Endothelial cell of umbilical vein (primary cell): ENCODE results near the gene LEPROT. TPM values are rescaled to one million over a fixed set of nuclear protein-coding genes. Genes with fewer than 3 reads are reported as not detected.
"Not testable (repeated sequence)": the region's sequence is repeated elsewhere in the genome, so short reads cannot be mapped to it uniquely, and the experiment has no call there.

Source experiments
- BruUV-seq: library from RNA; stranded (reverse); fragments of 400-500 nt; replicated peaks from 2 replicates; lab custom pipeline; 2021; lab: Mats Ljungman, UMichigan
- CTCF ChIA-PET: fragments of 300-600, 350-600 bp; sonication (Branson Sonifier 250); formaldehyde crosslinking; loops from one replicate; lab custom pipeline; 2021; ENCODE audit warnings: antibody characterized with exemption, inconsistent platforms; lab: Charles Lee
- POLR2A ChIA-PET: fragments of 300-600, 350-600 bp; sonication (Branson Sonifier 250); formaldehyde crosslinking; loops from one replicate; lab custom pipeline; 2021; ENCODE audit warnings: antibody characterized with exemption, inconsistent platforms; lab: Charles Lee
- DNase-seq: peaks from one replicate; pipeline ENCODE4 v3.0.0-alpha.2; 2011; ENCODE audit warnings: low read depth, low spot score
- FAIRE-seq: peaks from 2 replicates; lab custom pipeline; 2011; peaks lifted over from hg19 to GRCh38; lab: Jason Lieb, UNC
- H2AFZ ChIP-seq: 2 replicates; pipeline ENCODE4 v1.6.0; 2012; ENCODE audit warnings: low read depth, low read length, control low read depth, inconsistent platforms
- H3K27ac ChIP-seq: 2 replicates; pipeline ENCODE4 v1.5.1; 2011; ENCODE audit warnings: low read depth, mild to moderate bottlenecking, control low read depth, low read length, moderate library complexity; ENCODE audit not compliant: insufficient read depth
- H3K27me3 ChIP-seq, 2 experiments: 2 replicates each; pipeline versions ENCODE4 v1.6.0 to v1.6.1; 2011; ENCODE audit warnings: low read length in 2 of 2, mixed read lengths in 1 of 2; ENCODE audit not compliant: control insufficient read depth in 2 of 2, insufficient read depth in 2 of 2
- H3K36me3 ChIP-seq, 2 experiments: 2 replicates in 1 of 2; 3 replicates in 1 of 2; pipeline ENCODE4 v1.5.1; 2011; ENCODE audit warnings: low read length in 2 of 2, mild to moderate bottlenecking in 1 of 2, moderate library complexity in 1 of 2; ENCODE audit not compliant: control insufficient read depth in 2 of 2, insufficient read depth in 2 of 2; ENCODE audit errors: extremely low read depth in 1 of 2
- H3K4me1 ChIP-seq: 3 replicates; pipeline ENCODE4 v1.5.1; 2011; ENCODE audit warnings: mild to moderate bottlenecking, low read length; ENCODE audit not compliant: control insufficient read depth, insufficient read depth; ENCODE audit errors: extremely low read depth
- H3K4me2 ChIP-seq: 2 replicates; pipeline ENCODE4 v1.6.1; 2011; ENCODE audit warnings: low read length, control low read depth, mixed read lengths; ENCODE audit not compliant: insufficient read depth
- H3K4me3 ChIP-seq, 3 experiments: fragments of 200-600 bp in 1 of 3; sonication (generic), shearing (Covaris generic) in 1 of 3; replicated peaks in 1 of 3; 2 replicates each; pipeline ENCODE4 v1.5.1; 2011 to 2016; ENCODE audit warnings: control low read depth in 3 of 3, low read length in 3 of 3, mild to moderate bottlenecking in 2 of 3, inconsistent platforms in 1 of 3, low read depth in 1 of 3, moderate library complexity in 1 of 3; ENCODE audit not compliant: insufficient read depth in 1 of 3
- H3K79me2 ChIP-seq: 2 replicates; pipeline ENCODE4 v1.6.0; 2012; ENCODE audit warnings: low read length, inconsistent platforms; ENCODE audit not compliant: control insufficient read depth, insufficient read depth
- H3K9ac ChIP-seq: replicated peaks from 2 replicates; pipeline ENCODE3; 2011; ENCODE audit warnings: low read length, control low read depth; ENCODE audit not compliant: insufficient read depth; ENCODE audit errors: extremely low read depth
- H3K9me1 ChIP-seq: replicated peaks from 3 replicates; pipeline ENCODE4 v1.6.0; 2011; ENCODE audit warnings: mild to moderate bottlenecking, low read length; ENCODE audit not compliant: control insufficient read depth, insufficient read depth; ENCODE audit errors: extremely low read depth
- H3K9me3 ChIP-seq: replicated peaks from 2 replicates; pipeline ENCODE4 v1.5.1; 2012; ENCODE audit warnings: low read length, inconsistent platforms; ENCODE audit not compliant: control insufficient read depth, insufficient read depth
- H4K20me1 ChIP-seq: replicated peaks from 2 replicates; pipeline ENCODE3; 2011; ENCODE audit warnings: mild to moderate bottlenecking, low read length; ENCODE audit not compliant: control insufficient read depth, insufficient read depth; ENCODE audit errors: extremely low read depth
- FOS ChIP-seq: IDR thresholded peaks from 2 replicates; pipeline ENCODE4 v1.6.1; 2011; ENCODE audit warnings: mild to moderate bottlenecking, low read length, moderate library complexity, borderline replicate concordance; ENCODE audit not compliant: insufficient read depth
- GATA2 ChIP-seq: IDR thresholded peaks from 2 replicates; pipeline ENCODE4 v1.7.0; 2011; ENCODE audit warnings: low read depth, mild to moderate bottlenecking, moderate library complexity, mixed read lengths, low read length; ENCODE audit not compliant: insufficient read length, insufficient read depth
- dilution Hi-C: fragments of 300-500 bp; cut with MboI; formaldehyde crosslinking; loops from one replicate; pipeline ENCODE4 v1.15.0; 2019; ENCODE audit warnings: low sequenced_read_pairs; ENCODE audit not compliant: extremely low pct_ligation_motif_present
- intact Hi-C: fragments of 100-400 bp; cut with micrococcal nuclease; formaldehyde crosslinking; loops from one replicate; pipeline ENCODE4 v1.10.0; 2022
- polyA plus RNA-seq, 4 experiments: library from polyadenylated mRNA; depleted of rRNA in 3 of 4; stranded (reverse) in 3 of 4; unstranded in 1 of 4; fragments of >200 nt; gene quantifications; 2 replicates each; pipeline versions ENCODE4 v1.2.1 to v1.2.3, GENCODE V29; 2011 to 2012; ENCODE audit warnings: missing spikeins in 1 of 4
- total RNA-seq: library from RNA; stranded (reverse); gene quantifications from 2 replicates; pipeline ENCODE4 v1.2.3, GENCODE V29; 2021
- TF ChIP-seq, protein P1 (sequence below), 2 donors: IDR thresholded peaks; 1 replicate in 1 of 2; 2 replicates in 1 of 2; pipeline ENCODE4 v1.5.1; 2011; ENCODE audit warnings: low read length in 2 of 2, mild to moderate bottlenecking in 2 of 2, moderate library complexity in 2 of 2, control low read depth in 1 of 2, inconsistent platforms in 1 of 2, low read depth in 1 of 2; ENCODE audit not compliant: insufficient read depth in 1 of 2; ENCODE audit errors: extremely low read depth in 1 of 2

LEPROT gene
- total and polyA plus RNA-seq, 2 donors (not counting 3 experiments of a cell fraction or from before 2014, with no cell fraction given): 80.6 to 94.8 TPM

- POLR2A ChIA-PET: no interaction called here
- no peak overlapping the region for H3K27ac ChIP-seq
- no peaks in the 10 kb centered on the region for H3K9me3 ChIP-seq
- no peak overlapping the region for H3K4me3 ChIP-seq
- no peak overlapping the region for H3K9ac ChIP-seq
- no peaks in the 10 kb centered on the region for H4K20me1 ChIP-seq
- no peaks in the 10 kb centered on the region for H3K4me1 ChIP-seq
- H3K27me3 ChIP-seq: no peaks in the 10 kb centered on the region
- H3K36me3 ChIP-seq: no peaks in the 10 kb centered on the region
- dilution Hi-C loops: no loop called here
- intact Hi-C loops: loop anchor here (1.0 to 2.0 kb wide), 2 partner anchors 29 to 223 kb away; no protein-coding TSS in a partner anchor
- CTCF ChIA-PET: interaction anchor here (0.6 to 3.6 kb wide), 51 partner anchors 9 to 246 kb away, joined by 3 to 46 read pairs (median 4); partner anchors contain the start of genes DNAJC6, LEPR and LEPROT
- TF ChIP-seq, protein P1, sequence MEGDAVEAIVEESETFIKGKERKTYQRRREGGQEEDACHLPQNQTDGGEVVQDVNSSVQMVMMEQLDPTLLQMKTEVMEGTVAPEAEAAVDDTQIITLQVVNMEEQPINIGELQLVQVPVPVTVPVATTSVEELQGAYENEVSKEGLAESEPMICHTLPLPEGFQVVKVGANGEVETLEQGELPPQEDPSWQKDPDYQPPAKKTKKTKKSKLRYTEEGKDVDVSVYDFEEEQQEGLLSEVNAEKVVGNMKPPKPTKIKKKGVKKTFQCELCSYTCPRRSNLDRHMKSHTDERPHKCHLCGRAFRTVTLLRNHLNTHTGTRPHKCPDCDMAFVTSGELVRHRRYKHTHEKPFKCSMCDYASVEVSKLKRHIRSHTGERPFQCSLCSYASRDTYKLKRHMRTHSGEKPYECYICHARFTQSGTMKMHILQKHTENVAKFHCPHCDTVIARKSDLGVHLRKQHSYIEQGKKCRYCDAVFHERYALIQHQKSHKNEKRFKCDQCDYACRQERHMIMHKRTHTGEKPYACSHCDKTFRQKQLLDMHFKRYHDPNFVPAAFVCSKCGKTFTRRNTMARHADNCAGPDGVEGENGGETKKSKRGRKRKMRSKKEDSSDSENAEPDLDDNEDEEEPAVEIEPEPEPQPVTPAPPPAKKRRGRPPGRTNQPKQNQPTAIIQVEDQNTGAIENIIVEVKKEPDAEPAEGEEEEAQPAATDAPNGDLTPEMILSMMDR (IDR thresholded peaks at IDR 0.05; ENCODE audit: extremely low read depth in 1 of 2, insufficient read depth in 1 of 2, low read depth in 1 of 2, low read length in 2 of 2): peak; percentile 44 to 56
- TF ChIP-seq FOS (no peak), GATA2 (no peak)
- H3K9me1 ChIP-seq: no peaks in the 10 kb centered on the region
- peak; percentile 50 for DNase-seq
- no peak for FAIRE-seq
- H3K79me2 ChIP-seq: no peaks in the 10 kb centered on the region
- H2AFZ ChIP-seq: no peak overlapping the region
- H3K4me2 ChIP-seq: no peak overlapping the region
- no TSS peak for BruUV-seq
These were observed 38.9 kb downstream of the LEPROT start for GRCh38 chr1:65459397-65459768.

- CTCF ChIA-PET: interaction anchor here (0.6 to 1.5 kb wide), 2 partner anchors 10 to 239 kb away, joined by 3 read pairs; no protein-coding TSS in a partner anchor
- H3K4me3 ChIP-seq, dilution Hi-C loops, POLR2A ChIA-PET, H4K20me1 ChIP-seq, H3K27ac ChIP-seq, H3K27me3 ChIP-seq, FAIRE-seq, H3K9me3 ChIP-seq, DNase-seq, H3K4me2 ChIP-seq, H3K9ac ChIP-seq, H3K4me1 ChIP-seq, BruUV-seq, H3K9me1 ChIP-seq, H2AFZ ChIP-seq, H3K36me3 ChIP-seq, intact Hi-C loops, H3K79me2 ChIP-seq: not testable (repeated sequence)
These were observed 45.4 kb downstream of the LEPROT start for GRCh38 chr1:65465837-65466236.
